Adipocyte (in vitro differentiated cells): ENCODE data around the gene WWP2.

Experiments used
- DNase-seq: peaks from one replicate; pipeline ENCODE4 v3.0.0-alpha.2; 2015; ENCODE audit warnings: low read depth
- H3K27me3 ChIP-seq: replicated peaks from 2 replicates; pipeline ENCODE4 v1.7.0; 2013; ENCODE audit warnings: mild to moderate bottlenecking, low read length, moderate library complexity; ENCODE audit not compliant: control insufficient read depth, insufficient read depth
- H3K36me3 ChIP-seq: 2 replicates; pipeline ENCODE4 v1.7.0; 2013; ENCODE audit warnings: low read length, mild to moderate bottlenecking, moderate library complexity; ENCODE audit not compliant: control insufficient read depth, insufficient read depth, severe bottlenecking
- H3K4me1 ChIP-seq: 2 replicates; pipeline ENCODE4 v1.7.0; 2013; ENCODE audit warnings: mild to moderate bottlenecking, low read length, moderate library complexity; ENCODE audit not compliant: control insufficient read depth, insufficient read depth
- H3K4me3 ChIP-seq: 2 replicates; pipeline ENCODE4 v1.7.0; 2013; ENCODE audit warnings: mild to moderate bottlenecking, low read length, moderate library complexity
- H3K9ac ChIP-seq: 2 replicates; pipeline ENCODE4 v1.7.0; 2013; ENCODE audit warnings: mild to moderate bottlenecking, low read length, moderate library complexity
- H3K9me3 ChIP-seq: 2 replicates; pipeline ENCODE4 v1.7.0; 2013; ENCODE audit warnings: mild to moderate bottlenecking, low read length, moderate library complexity; ENCODE audit not compliant: control insufficient read depth

Gene WWP2

DNA sequence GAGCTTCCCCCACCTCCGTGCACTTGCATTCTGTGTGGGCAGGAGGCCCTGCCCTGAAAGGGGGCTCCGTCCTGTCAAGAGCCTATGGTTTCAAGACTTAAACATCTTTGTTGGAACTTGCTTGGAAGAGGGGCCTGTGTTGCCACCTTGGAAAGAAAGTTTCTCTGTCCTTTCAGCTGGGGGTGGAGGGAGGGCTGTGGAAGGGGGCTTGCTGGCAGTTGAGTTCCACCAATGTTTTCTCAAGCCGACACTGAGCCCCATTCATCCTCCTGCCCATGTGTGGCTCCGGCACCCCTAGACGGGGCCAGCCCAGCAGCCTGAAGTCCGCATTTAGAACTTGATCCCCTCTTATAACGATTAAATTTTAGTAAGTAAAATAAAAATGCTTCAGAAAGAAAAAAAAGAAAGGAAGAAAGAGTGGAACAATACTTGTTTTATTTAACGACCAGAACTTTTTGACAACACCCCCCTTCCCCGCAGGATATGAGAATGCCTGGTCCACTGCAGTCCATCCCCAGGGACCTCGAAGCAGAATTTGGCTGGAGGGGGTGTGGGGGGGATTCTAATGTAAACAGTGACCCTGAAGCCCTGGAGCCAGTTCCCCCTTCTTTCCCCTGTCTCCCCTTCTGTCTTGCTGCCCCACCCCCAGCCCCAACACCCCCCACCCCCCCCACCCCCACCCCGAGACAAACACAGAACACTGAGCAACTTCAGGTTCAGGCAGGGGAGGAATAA, 162.1 kb downstream of the WWP2 start:
- Histone ChIP-seq H3K4me1 (peaks cover 38% of the 10 kb centered on the region), H3K9ac (peak overlapping the region; percentile 79), H3K9me3 (no peaks in the 10 kb centered on the region), H3K27me3 (no peaks in the 10 kb centered on the region), H3K4me3 (no peak overlapping the region), H3K36me3 (peaks cover 5% of the 10 kb centered on the region)
- no peak for DNase-seq

DNA sequence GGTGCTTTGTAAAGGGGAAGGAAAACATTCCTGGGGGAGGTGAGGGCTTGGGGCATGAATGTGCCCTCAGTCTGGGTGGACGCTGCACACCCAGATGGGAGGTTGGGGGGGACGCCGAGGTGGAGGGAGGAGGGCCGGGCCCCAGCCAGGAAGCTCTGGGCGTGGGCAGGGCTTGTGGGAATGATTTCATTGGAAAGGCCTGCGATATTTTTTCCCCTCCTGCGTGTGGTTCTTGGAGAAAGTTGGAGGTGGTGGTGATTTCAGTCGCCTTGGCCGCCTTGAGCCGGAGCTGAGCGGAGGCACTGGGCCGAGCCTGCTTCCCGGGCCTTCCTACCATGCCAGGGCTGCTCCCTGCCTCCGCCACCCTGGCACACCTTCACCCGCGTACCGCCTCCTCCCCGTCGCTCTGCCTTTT, 162.7 kb downstream of the WWP2 start:
- no peaks in the 10 kb centered on the region for H3K9me3 ChIP-seq
- peak; percentile 78 for DNase-seq
- peak overlapping the region; percentile 72 for H3K4me3 ChIP-seq
- peaks cover 38% of the 10 kb centered on the region for H3K4me1 ChIP-seq
- H3K9ac ChIP-seq = peak overlapping the region; percentile 79
- no peaks in the 10 kb centered on the region for H3K27me3 ChIP-seq
- H3K36me3 ChIP-seq = peaks cover 5% of the 10 kb centered on the region

DNA sequence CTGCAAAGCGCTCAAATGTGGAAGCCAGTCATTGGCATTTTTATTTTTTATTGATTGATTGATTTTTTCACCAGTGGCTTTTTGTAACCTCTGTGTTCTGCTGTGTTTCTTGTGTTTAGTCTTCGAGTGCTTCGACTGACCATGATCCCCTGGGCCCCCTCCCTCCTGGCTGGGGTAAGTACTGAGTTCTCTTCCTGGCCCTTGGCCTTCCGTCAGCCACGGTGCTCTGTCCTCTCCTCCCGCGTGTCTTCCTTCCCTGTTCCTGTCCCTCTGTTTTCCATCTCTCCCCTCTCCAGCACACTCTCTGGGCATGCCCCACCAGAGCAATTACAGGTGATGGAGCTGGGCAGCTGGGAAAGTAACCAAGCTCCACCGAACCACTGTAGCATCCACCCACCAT, 163.2 kb downstream of the WWP2 start:
- no peaks in the 10 kb centered on the region for H3K27me3 ChIP-seq
- H3K4me1 ChIP-seq = peaks cover 38% of the 10 kb centered on the region
- peak overlapping the region; percentile 72 for H3K4me3 ChIP-seq
- H3K9ac ChIP-seq = peak overlapping the region; percentile 79
- DNase-seq = no peak
- peaks cover 5% of the 10 kb centered on the region for H3K36me3 ChIP-seq
- H3K9me3 ChIP-seq = no peaks in the 10 kb centered on the region

DNA sequence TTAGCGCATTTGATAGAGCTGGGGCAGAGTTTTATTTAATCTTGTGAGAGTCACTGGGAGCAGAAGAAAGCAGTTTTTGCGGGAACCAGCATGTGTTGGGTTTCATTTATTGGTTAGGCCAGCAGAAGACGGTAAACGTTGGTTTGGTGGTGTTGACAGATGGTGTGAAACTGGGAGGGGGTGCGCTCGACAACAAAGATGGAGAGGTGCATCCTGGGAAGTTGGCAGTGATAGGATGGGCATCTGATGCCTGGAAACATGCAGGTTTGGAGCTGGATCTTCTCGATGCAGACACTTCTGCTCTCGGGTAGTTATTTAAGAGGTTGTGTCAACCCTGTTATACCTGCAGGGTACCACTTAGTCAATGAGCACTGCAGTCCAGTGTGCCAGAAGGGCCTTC, 164.1 kb downstream of the WWP2 start:
- H3K9me3 ChIP-seq = no peaks in the 10 kb centered on the region
- H3K4me1 ChIP-seq = peaks cover 38% of the 10 kb centered on the region
- no peak overlapping the region for H3K4me3 ChIP-seq
- H3K27me3 ChIP-seq = no peaks in the 10 kb centered on the region
- H3K9ac ChIP-seq = no peak overlapping the region
- DNase-seq = no peak
- peaks cover 12% of the 10 kb centered on the region for H3K36me3 ChIP-seq

DNA sequence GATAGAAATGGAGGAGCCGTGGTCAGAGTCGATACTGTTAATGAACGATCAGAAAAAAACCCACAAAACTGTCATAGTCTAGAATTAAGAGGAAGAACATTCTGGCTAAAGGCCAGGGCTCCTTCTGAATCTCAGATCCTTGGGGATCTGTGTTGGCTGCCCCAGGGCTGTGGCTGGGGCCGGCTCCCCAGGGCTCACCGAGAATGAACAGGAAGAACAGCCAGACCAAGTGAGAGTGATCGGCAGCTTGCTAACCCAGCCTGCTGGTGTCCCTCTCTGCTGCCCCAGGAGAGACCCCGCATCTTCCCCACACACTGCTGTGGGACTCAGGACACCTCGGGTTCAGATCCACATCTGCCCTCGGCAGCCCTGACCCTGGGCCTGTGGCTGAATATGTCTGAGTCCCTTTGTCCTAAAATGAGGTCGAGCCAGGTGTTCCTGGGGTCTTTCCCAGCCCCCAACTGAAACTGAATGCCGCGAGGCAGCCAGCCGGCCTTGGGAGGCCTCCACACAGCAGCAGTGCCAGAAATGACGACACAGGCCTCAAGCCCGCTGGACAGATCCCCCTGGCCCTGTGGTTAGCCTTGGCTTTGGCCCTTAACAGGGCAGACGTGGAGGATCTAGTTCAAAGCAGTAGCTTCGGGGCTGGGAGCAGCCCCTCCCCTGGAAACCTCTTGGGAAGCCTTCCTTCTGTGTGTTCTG, 165.1 kb downstream of the WWP2 start:
- Histone ChIP-seq H3K4me1 (peaks cover 38% of the 10 kb centered on the region), H3K36me3 (peaks cover 20% of the 10 kb centered on the region), H3K4me3 (peak overlapping the region; percentile 36), H3K9ac (peak overlapping the region; percentile 25), H3K9me3 (no peaks in the 10 kb centered on the region), H3K27me3 (no peaks in the 10 kb centered on the region)
- no peak for DNase-seq

DNA sequence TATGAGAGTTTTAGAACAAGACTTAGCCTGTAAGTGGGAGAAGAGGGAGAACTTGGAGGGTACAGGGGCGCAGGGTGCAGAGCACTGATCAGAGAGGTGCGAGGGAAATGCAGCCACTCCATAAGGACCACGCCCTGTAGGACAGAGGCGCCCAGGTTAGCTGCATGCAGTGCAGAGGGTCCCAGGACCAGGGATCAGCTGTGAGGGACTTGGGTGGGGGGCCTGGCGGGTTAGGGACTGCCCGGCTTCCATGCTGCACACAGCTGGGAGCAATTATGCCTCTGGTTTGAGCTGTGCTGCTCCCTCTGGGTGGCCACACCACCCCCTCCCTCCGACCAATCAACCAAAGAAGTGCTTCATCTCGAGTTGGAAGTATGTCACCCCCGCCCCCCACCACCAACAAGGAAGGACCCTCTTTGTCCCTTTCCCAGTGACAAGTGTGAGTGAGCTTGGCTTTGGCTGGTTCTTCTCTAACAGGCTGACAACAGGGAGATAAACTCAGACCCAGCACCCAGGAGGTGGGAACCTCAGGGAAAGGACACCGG, 166.8 kb downstream of the WWP2 start:
- H3K36me3 ChIP-seq = peaks cover 27% of the 10 kb centered on the region
- H3K9me3 ChIP-seq = no peaks in the 10 kb centered on the region
- no peak overlapping the region for H3K4me3 ChIP-seq
- H3K4me1 ChIP-seq = peaks cover 38% of the 10 kb centered on the region
- no peak for DNase-seq
- H3K9ac ChIP-seq = no peak overlapping the region
- H3K27me3 ChIP-seq = no peaks in the 10 kb centered on the region

DNA sequence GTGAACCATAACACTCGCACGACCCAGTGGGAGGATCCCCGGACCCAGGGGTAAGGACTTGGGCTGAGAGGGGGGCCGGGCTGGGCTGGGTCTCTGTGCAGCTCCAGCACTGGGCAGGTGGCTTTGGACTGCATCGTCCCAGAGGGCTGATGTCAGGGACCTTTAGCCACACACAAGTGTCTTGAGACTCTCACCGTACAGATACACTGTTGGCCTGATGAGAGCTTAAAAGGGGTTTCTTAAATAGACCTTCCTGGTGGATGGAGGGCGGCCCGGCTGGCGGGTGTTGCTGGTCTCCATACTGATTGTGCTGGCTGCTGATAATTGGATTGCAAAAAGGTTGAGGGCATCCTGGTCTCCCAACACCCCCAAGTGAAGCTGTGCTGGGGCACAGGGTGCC, 167.3 kb downstream of the WWP2 start:
- peaks cover 32% of the 10 kb centered on the region for H3K36me3 ChIP-seq
- H3K27me3 ChIP-seq = no peaks in the 10 kb centered on the region
- no peak for DNase-seq
- H3K4me3 ChIP-seq = no peak overlapping the region
- no peaks in the 10 kb centered on the region for H3K9me3 ChIP-seq
- peaks cover 38% of the 10 kb centered on the region for H3K4me1 ChIP-seq
- no peak overlapping the region for H3K9ac ChIP-seq

DNA sequence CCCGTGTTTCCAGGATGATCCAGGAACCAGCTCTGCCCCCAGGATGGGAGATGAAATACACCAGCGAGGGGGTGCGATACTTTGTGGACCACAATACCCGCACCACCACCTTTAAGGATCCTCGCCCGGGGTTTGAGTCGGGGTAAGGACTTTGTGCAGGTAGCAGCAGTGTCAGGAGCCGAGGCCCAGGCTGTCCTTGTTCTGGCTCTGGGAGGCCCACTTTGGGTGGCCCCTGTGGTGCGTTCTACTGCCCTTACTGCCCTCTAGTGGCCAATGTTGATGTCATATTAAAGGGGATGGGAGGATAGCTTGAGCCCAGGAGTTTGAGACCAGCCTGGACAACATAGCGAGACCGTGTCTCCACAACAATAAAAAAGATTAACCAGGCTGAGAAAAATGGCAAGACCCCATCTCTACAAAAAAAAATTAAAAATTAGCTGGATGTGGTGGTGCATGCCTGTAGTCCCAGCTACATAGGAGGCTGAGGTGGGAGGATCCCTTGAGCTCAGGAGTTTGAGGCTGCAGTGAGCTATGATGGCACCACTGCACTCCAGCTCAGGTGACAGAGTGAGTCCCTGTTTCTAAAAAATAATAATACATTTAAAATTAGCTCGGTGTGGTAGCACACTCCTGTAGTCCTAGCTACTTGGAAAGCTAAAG, 168.1 kb downstream of the WWP2 start:
- Histone ChIP-seq H3K36me3 (peaks cover 37% of the 10 kb centered on the region), H3K9ac (no peak overlapping the region), H3K27me3 (no peaks in the 10 kb centered on the region), H3K4me3 (no peak overlapping the region), H3K9me3 (no peaks in the 10 kb centered on the region), H3K4me1 (peaks cover 31% of the 10 kb centered on the region)
- peak; percentile 87 for DNase-seq

DNA sequence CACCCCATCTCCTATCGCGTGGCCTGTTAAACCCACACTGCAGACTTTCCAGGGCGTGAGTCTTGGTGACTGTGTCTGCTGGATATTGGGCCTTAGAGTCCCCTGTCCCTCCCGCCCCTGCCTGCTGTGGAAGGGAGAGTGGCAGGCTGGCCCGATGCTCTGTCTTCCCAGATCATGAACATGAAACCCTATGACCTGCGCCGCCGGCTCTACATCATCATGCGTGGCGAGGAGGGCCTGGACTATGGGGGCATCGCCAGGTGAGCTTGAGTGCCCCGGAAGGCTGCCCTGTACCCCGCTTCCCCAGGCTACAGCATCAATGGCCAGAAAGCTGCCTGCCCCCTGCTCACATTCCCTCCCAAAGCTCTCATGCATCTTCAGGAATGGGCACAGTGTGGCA, 169.5 kb downstream of the WWP2 start:
- DNase-seq = no peak
- no peaks in the 10 kb centered on the region for H3K27me3 ChIP-seq
- H3K36me3 ChIP-seq = peaks cover 45% of the 10 kb centered on the region

DNA sequence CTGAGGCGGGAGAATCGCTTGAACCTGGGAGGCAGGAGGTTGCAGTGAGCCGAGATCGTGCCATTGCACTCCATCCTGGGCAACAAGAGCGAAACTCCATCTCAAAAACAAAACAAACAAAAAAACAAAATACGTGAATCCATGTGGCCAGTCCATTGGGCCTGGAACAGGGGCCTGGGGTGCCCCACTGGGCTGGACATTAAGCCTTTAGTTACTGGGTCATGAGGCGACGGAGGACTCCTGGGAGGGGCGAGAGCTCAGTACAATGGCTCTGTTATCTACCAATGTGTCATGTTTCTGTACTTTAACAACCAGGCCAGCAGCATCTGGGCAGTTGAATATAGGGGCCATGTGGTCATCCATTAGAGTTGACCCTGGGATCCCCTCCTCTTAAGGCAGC, 170.1 kb downstream of the WWP2 start:
- Histone ChIP-seq H3K36me3 (peaks cover 51% of the 10 kb centered on the region), H3K4me3 (no peak overlapping the region), H3K27me3 (no peaks in the 10 kb centered on the region), H3K9ac (no peak overlapping the region), H3K4me1 (peaks cover 12% of the 10 kb centered on the region), H3K9me3 (no peaks in the 10 kb centered on the region)
- DNase-seq = no peak

More for the DNA sequence above, 169.5 kb downstream of the WWP2 start:
- Histone ChIP-seq H3K9ac (no peak overlapping the region), H3K9me3 (no peaks in the 10 kb centered on the region), H3K4me3 (no peak overlapping the region), H3K4me1 (peaks cover 18% of the 10 kb centered on the region)

DNA sequence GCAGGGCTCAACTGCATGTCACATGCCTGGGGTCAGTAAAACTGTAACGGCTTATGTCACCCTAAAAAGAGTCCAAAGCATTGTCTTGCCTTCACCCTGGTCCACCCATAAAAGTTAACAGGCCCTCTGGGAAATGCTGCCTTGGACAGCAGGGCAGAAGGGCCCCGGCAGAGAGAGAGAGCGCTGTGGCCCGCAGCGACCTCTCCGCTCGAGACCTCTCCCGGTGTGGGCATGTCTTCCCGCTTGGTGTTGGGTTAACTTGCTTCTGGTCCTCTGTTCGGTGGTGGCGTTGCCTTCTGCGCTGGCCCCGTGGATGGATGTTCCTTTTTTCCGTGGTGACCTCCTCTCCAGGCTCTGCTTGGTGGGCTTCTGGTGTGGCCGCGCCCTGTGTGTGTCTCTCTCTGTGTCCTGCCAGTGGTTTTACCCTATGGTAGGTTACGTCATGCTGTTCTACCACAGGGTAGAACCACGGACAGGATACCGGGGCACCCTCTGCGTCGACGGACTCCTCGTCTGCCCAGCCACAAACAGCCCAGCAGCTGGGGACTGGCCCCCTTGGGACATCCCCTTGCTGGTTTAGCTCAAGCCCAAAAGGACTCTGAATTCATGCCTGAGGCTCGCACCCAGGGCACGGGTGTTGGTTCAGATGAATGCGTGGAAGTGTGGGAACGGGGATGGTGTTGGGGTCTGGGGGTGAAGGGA, 170.7 kb downstream of the WWP2 start:
- peaks cover 57% of the 10 kb centered on the region for H3K36me3 ChIP-seq

More for the DNA sequence above, 170.7 kb downstream of the WWP2 start:
- Histone ChIP-seq H3K4me1 (peaks cover 6% of the 10 kb centered on the region), H3K27me3 (no peaks in the 10 kb centered on the region), H3K9ac (no peak overlapping the region), H3K4me3 (no peak overlapping the region), H3K9me3 (no peaks in the 10 kb centered on the region)
- DNase-seq = no peak
